Hematopoietic multipotent progenitor cell treated with erythropoietin and hydrocortisone succinate and interleukin-3 and kit ligand, for 8 days (in vitro differentiated cells): ENCODE results near the gene WASL.
"Not testable (repeated sequence)": the region's sequence is repeated elsewhere in the genome, so short reads cannot be mapped to it uniquely, and the experiment has no call there.

Experiments
- DNase-seq: peaks from one replicate; pipeline ENCODE4 v3.0.0-alpha.2; 2015

WASL gene

DNA sequence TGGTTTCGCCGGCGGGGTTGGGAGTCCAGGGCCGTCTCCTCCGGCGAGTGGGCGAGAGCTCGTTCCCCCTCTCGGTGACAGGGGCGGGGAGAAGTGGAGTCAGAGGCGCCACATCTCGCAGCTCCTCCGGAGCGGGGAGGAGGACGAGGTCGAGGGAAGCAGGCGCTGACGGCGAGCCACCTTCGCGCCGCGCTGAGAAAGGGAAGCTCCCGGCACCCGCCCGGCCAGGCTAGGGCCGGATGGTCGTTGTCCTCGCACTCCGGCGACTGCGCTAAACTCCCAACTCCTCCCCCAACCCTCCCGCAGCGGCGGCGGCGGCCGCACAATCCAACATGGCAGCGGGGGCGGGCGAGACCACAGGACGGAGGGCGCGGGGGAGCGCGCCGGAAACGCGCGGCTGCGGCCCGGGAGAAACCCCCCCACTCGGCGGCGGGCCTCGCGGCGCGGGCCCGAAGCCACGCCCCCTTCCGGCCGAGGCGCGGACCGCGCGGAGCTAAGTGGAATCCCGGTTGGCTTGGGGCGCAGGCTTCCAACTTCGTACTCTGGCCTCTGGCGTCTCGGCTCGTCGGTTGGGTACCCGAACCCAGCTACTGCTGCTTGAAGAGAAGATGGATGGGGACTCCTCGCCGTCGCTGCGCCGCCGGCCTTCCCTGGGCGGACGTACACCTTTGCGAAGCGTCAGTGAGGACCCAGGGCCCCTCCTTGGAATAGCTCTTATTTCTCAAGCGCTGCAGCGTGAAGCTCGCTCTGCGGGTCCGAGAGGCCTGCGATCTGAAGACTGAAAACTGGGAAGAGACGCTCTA, at the start of gene WASL:
TSS of gene WASL (minus strand) at position 270 of the 803 bp plus-strand sequence. CDS start at position 1, 269 bp downstream.
- DNase-seq, result peak; percentile 87

DNA sequence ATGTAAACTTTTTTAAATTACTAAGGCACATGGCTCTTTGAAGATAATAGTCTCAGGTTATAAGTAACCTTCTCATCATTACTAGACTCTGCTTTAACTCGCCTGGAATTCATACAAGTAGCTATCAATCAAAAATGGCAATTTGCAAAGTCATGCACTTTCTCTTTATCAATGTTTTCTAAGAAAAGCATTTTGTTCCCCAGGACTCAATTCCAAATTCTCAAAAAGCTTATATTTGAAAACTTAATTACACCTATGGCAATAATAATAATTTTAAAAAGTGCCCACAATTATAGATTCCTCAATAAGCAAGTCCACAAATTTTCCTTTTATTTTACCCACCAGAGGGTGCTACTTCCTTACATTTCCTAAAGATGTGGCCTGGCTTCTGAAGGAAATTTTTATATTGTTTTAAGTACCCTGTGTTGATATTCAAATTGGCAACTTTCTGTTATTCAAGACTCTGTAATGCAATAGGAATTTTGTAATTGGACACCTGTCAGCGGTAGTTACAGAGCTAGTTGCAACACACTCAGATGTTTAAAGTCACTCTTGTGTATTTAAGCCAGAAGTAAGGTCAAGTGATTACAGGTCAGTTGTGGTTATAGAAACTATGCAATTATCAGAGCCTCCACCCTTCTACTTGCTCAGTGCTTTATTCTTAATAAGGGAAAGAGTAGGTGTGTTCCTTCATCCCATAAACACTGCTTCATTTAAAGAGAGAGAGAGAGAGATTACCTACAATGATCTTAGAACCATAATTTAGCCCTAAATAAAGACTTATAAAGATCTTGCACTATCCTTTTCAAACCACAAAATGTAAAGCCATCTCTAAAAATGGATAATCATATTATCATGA, 49.1 kb upstream of the WASL start:
- peak; percentile 56 for DNase-seq

DNA sequence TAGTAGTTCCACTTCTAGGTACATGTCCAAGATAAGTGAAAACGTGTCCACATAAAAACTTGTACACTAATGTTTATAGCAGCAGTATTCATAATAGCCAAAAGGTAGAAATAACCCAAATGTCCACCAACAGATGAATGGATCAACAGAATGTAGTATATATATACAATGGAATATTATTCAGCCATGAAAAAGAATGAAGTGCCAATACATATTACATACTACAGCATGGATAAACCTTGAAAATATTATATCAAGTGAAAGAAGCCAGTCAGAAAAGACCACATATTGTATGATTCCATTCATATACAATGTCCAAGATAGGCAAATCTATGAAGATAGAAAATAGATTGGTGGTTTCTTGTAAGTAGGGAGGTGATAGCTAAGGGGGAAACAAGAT, 47.8 kb upstream of the WASL start:
- no peak for DNase-seq

DNA sequence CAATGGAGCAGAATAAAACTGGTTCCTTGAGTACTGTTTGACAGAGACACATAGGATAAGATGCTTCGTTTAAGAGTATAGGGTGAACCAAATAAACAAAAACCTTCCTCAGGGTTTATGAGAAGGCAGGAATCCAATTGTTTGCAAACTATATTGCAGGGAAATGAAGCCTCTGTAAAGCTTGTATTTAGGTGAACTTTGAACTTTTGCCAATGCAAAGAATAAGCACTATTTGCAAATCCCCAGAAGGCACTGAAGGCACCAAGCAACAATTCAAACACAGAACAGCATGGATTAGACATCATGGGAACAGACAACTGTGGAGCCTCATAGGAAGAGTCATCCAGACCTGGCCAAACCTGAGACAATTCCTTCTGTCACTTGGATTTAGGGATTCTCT, 47.1 kb upstream of the WASL start:
- no peak for DNase-seq

DNA sequence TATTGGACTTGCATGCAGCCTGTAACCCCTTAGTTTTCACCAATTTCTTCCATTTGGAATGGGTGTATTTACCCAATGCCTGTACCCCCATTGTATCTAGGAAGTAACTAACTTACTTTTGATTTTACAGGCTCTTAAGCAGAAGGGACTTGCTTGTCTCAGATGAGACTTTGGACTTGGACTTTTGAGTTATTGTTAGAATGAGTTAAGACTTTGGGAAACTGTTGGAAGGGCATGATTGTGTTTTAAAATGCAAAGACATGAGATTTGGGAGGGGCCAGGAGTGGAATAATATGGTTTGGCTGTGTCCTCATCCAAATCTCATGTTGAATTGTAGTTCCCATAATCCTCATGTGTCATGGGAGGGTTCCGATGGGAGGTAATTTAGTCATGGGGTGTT, 46.3 kb upstream of the WASL start:
- DNase-seq, result not testable (repeated sequence)

DNA sequence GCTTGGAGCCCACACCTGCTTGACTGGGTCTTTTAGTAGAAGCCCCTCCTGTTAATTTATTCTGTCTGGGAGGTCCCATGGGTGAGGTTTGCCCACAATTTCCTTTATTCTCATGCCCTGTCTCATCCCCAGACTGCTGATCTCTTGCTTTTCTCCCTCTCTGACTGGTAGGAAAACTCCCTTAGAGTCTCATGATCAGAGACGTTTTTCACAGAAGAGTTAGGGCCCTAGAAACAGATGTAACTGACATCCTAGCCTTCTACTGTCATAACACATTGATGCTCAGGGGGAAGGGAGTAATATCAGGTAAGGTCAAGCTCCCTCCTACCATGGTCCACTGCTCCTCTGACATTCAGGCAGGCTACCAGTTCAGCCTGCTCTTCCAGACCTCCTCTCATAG, 43.7 kb upstream of the WASL start:
- DNase-seq, result no peak

DNA sequence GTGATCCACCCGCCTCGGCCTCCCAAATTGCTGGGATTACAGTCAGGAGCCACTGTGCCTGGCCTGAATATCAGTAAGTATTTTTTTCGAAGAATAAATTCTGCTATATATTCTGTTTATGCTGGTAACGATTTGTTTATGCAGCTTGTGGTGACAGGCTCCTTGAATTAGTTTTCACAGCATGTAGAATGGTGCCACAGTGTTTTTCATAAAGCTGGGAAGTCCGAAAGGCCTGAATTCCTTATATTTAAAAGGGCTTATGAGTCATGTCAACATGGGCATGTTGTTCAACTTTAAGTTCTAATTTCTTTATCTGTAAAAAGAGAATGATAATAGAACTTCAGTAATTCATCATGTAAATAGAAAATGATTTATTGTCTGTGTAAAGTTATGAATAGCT, 42.2 kb upstream of the WASL start:
- no peak for DNase-seq

DNA sequence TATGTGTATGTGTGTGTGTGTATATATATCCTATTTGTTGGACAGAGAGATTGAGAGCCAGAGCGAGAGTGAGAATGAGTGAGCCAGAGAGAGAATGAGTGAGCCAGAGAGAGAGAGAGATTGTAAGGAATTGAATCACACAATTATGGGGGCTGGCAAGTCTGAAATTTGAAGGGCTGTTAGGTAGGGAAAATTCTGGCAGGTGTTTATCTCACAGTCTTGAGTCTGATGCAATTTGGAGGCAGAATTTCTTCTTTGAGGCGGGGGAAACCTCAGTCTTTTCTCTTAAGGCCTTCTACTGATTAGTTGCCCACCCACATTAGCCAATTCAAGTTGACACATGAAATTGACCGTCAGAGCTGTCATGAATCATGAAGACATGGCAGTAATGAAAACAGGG, 41.0 kb upstream of the WASL start:
- no peak for DNase-seq

DNA sequence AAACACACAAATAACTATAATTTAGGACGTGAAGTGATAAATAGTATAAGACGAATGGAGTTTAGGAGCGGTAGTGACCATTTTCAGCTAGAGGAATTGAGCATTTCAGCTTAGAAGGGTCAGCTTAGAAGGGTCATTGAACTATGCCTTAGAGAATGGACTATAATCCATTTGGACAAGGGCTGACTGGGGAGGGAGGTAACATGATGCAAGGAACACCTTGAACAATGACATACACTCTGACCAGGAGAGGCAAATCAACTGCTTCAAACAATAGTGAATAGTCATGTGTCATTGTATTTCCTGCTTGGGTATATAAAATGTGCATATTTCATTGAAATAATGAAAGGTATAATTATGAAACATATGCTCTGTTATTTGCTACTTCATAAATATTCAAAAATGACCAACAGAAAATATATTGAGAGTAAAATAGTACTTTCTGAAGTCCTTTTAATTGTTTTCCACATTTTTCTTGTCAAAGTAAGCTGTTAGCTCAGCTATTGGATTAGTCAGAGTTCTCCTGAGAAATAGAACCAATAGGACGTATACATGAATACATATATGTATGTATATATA, 40.5 kb upstream of the WASL start:
- DNase-seq, result no peak

DNA sequence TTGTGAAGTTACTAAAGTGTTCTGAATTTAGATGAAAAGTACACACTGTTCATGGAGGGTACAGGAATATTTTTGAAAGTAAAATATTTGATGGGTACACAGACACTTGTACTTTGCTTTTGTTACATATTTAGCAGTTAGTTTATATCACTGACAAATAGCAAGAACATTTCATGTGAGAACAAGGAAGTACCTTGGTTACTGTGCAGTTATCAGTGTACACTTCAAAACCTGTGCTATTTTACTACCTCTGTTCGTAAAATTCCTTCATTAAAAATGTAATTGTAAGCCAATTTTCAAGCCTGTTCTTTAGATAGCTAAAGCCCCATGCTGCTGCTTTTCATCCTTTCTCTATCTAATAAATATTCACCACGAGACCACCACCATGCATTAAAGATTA, 39.8 kb upstream of the WASL start:
- DNase-seq, result no peak

DNA sequence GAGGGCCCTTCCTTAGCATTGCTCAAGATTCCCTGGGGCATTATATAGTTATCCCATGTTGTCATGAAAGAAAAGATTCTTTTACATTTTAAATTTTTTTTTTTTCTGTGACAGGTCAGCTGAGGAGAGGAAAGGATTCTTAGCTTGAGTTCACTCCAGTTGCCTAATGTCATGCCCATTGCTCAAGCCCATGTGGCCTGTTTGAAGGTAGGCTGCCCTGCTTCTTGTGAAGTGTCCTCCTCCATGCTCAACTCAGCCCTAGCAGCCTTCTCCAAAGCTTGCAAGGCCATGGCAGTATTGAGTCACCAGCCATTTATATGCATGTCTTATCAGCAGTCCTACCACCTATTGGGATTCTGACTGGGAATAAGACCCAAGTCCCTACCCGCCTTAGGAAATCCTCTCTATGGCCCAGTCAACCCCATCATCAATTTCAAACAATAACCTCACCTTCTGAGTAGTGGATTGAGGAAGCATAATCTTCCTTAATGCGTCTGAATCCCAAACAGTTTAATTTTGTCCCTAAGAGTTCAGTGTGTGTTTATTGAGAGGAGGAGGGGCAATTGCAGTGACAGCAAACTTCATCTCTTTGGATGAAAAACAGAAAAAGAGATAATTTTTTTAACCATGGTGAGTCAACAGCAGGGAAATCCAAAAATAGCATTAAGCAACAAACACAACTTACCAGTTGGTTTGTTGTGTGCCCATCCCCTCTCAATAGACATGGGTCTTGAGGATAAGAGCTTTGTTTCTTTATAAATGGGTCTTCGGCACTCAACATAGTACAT, 38.6 kb upstream of the WASL start:
- no peak for DNase-seq

DNA sequence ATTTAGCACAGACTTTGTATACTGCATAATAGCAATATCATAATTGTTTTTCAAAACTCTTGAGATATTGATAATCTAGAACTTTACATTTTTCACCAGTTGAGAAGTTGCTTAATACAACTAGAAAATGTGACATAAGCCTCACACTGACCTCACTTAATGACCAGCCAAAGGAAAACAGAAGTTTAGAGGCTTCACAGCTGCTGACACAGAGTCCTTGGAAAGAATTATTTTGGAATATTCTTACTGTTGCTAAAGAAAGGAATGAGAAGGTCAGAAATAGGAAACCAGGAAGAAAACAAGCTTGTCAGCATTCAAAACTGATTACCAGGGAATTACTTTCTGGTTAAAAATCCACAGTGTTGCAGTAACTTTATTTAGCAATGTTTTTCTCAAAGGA, 35.5 kb upstream of the WASL start:
- no peak for DNase-seq

DNA sequence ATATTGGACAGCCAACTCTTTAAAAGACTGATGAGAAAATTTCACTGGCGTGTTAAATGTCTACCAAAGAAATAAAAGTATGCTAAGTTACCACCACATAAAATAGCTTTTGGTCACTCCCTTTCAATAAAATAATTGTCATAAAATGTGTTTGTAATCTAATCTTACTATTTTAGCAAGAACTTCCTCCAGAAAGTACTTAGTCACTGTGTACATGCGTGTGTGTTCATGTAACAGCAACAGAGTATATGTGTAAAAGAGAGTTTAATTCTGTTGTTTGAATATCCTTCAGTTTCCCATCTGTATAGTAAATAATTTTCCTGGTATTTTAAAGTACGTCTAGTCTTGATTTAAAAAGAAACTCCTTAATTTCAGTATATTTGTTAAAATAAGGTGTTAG, 35.0 kb upstream of the WASL start:
- DNase-seq, result no peak

DNA sequence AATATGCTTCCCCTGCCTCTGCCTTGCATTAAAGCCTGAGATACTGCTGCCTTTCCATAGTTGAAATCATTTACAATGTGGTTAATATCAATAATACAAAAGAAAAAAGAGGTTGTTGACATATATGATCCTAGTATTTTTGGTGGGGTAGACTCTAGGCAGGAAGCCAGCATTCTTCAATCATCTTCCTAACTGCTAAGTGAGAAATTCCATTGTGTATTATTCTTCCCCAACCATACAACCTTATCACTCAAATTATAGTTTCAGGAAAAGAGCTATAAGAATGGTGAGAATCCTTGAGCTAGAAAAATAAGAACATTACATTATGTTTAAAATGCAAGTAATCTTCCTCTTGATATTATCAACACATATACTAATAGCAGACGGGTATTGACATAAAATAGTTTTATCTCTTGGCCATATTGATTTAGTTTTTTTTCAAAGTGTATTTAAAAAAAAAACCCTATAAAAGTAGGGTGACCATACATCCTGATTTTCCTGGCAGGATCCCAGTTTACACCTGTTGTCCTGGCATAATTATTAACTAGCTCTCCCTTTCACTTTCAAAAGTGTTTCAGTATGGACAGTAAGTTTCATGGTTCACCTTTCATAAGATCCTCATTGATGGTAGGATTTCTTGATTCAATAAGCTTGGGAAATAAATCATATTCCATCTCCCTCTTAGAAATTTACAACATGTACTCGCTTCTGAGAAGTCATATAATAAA, 33.4 kb upstream of the WASL start:
- DNase-seq, result no peak

DNA sequence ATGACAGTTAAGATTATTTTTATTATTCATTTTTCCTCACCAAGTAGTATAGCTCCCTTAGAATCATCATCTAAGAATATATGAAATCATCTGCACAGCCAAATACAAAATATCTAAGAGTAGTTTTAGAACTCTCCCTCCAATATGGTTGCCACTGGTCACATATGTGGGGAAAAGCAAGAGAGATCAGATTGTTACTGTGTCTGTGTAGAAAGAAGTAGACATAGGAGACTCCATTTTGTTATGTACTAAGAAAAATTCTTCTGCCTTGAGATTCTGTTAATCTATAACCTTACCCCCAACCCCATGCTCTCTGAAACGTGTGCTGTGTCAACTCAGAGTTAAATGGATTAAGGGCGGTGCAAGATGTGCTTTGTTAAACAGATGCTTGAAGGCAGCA, 31.7 kb upstream of the WASL start:
- not testable (repeated sequence) for DNase-seq

DNA sequence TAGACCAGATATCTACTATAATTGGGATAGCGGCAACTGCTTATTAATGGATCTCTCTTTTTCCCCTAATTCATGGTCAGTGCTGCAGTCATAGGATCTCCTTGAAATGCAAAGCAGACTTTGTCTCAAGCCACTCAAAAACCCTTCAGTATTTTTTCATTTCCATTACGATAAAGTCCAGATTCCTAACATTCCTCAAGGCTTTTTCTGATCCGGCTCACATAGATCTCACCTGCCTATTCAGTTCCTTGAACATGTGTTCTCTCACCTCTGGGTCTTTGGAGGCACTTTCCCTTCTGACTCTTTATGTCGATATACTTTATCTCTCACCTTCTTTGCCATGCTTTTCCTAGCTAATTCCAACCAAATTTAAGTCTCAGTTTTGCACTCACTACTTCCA, 25.7 kb upstream of the WASL start:
- no peak for DNase-seq

DNA sequence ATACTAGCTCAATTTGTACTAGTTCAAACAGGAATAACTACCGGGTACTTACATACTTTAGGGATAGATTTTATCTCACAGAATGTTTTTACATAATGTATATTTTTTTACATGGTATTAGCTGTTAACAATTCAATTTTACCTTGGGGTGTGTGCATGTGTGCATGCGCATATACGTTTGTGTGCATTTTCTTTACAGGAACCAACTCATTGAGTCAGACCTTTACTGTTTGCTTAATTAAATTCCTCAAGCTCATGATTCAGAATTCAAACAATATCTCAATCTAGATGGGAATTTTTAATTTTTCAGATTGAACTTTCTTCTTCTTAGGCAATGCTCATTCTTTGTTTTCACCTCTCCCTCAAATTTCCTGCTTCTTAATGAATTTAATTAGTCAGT, 24.7 kb upstream of the WASL start:
- no peak for DNase-seq

DNA sequence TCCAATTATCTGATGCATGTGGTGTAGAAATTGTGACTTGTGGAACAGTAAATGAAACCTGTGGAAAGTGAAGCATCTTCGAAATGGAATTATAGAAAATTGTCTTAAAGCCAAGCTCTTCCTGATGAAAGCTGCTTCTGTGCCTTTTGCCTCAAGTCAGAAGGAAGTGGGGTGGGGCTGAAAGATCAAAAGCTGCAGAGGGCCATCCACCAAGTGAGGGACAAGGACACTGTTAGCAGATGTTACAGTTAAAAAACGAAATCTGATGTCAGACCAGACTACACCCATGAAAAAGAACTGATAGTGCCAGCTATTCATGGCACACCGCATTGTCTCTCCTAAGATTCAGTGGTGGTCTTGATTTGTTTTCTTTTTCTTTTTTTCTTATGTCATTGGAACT, 23.8 kb upstream of the WASL start:
- DNase-seq, result no peak

DNA sequence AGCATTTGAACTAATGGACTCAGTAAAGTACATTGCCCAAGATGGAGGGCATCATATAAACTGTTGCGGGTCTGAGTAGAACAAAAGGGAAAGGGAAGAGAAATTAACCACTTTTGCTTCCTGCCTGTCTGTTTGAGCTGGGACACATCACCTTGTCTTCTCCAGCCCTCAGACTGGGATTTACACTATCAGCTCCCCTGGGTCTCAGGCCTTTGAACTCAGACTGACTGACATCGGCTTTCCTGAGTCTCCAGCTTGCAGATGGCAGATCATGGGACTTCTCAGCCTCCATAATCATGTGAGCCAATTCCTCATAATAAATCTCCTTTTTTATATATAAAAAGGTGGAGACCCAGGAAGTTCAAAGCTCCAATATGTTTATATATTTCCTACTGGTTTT, 23.0 kb upstream of the WASL start:
- no peak for DNase-seq

DNA sequence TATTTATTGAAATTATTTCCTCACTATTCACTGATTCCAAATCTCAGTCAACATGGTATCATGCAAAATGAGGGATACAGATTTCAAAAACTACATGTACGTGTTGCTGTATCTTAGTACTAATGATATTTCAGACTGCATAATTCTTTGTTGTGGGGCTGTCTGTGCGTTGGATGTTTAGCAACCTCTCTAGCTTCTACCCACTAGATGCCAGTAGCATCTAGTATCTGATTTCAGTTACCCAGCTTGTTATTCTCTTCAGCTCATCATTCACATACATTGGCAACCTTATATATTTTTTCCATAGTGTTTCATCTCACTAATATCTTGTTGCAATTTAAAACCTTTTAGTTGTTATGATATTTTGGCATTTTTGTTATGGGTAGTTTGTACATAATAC, 22.5 kb upstream of the WASL start:
- no peak for DNase-seq

DNA sequence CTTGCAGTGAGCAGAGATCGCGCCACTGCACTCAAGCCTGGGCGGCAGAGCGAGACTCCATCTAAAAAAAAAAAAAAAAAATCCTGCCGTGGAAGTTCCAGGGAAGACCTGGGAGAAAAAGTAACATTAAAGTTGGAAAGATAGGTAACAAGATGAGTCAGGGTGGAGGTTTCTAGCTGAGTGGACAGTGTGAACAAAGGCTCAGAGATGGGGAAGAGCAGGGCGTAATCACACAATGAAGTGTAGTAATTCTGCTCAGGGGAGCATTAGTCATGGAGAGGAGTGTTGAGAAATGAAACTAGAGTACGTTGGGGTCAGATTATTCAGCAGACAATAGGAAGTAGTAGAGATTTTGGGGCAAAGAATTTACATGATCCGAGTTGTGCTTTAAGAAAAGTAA, 21.6 kb upstream of the WASL start:
- no peak for DNase-seq

DNA sequence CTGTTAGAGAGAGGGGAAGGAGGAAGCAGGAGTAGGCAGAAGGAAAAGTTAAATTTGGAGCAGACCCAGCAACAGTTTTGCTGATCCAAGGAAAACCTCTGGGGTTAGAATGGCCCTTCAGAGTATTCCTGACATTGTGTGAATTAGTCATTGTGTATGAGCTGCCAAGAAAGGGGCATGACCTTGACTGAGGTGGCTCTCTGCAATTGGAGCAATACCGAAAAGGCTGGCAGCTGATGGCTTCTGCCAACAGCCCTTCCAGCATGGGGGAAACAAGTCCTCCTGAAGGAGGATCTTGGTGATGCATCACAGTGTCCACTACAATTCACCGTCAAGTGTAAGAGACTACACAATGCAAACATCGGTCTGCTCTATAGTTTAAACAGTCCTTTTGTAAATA, 20.6 kb upstream of the WASL start:
- DNase-seq, result no peak
